Measurements from ENCODE around the gene MIS18BP1. TPM values are rescaled to one million over a fixed set of nuclear protein-coding genes. Genes with fewer than 3 reads are reported as not detected.
A peak's percentile ranks its signal among the peaks of the same experiment; 100 is the strongest.

The MIS18BP1 gene
- total RNA-seq, 1 donor from 2014 or later, result 9.8 TPM

DNA sequence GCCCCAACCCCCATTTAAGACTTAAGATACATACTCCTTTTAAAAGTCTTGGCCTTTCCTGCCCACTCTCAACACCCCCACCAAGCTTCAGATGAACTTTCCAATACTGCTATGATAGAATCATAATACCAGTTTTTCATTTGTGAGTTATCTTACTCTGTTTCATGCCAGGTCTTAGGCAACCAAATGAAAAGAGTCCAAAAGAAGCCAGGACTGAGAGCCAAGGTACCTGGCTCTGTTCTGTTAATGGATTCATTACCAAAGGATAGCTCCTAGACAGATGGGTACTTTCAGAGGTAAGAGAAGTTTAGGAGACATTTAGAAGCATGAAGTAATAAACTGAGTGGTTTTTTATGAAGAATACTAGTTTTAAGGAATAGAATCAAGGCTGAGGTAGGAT is 83.1 kb downstream of the MIS18BP1 start:
- Mint-ChIP-seq H3K4me3 (ENCODE audit: unreplicated experiment) (no peak overlapping the region), H3K27ac (ENCODE audit: unreplicated experiment) (no peak overlapping the region), H3K4me1 (ENCODE audit: low read depth, unreplicated experiment) (no peaks in the 10 kb centered on the region), H3K27me3 (ENCODE audit: low read depth, unreplicated experiment) (no peaks in the 10 kb centered on the region), H3K36me3 (ENCODE audit: low read depth, unreplicated experiment) (no peaks in the 10 kb centered on the region), H3K9me3 (ENCODE audit: unreplicated experiment) (no peaks in the 10 kb centered on the region)
- Histone ChIP-seq H4K20me1 (ENCODE audit: insufficient read depth, low read length) (no peaks in the 10 kb centered on the region), H3K9me3 (ENCODE audit: insufficient read depth, low read depth, low read length) (no peaks in the 10 kb centered on the region), H3K4me2 (ENCODE audit: low read length) (no peak overlapping the region), H3K79me2 (ENCODE audit: insufficient read depth, low read length) (no peaks in the 10 kb centered on the region), H3K4me1 (ENCODE audit: insufficient read depth, low read length) (no peaks in the 10 kb centered on the region), H3K27me3 (ENCODE audit: insufficient read depth, low read length) (no peaks in the 10 kb centered on the region), H3K9ac (ENCODE audit: low read length) (no peak overlapping the region), H3K4me3 (ENCODE audit: insufficient read depth, low read depth, low read length) (no peak overlapping the region), H3K27ac (ENCODE audit: low read depth, low read length) (no peak overlapping the region), H2AFZ (ENCODE audit: low read depth, low read length) (no peak overlapping the region), H3K36me3 (ENCODE audit: insufficient read depth, low read length) (no peaks in the 10 kb centered on the region)
- TF ChIP-seq, protein P1, sequence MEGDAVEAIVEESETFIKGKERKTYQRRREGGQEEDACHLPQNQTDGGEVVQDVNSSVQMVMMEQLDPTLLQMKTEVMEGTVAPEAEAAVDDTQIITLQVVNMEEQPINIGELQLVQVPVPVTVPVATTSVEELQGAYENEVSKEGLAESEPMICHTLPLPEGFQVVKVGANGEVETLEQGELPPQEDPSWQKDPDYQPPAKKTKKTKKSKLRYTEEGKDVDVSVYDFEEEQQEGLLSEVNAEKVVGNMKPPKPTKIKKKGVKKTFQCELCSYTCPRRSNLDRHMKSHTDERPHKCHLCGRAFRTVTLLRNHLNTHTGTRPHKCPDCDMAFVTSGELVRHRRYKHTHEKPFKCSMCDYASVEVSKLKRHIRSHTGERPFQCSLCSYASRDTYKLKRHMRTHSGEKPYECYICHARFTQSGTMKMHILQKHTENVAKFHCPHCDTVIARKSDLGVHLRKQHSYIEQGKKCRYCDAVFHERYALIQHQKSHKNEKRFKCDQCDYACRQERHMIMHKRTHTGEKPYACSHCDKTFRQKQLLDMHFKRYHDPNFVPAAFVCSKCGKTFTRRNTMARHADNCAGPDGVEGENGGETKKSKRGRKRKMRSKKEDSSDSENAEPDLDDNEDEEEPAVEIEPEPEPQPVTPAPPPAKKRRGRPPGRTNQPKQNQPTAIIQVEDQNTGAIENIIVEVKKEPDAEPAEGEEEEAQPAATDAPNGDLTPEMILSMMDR (IDR thresholded peaks at IDR 0.05; ENCODE audit: insufficient read depth, low read depth, low read length), result no peak
- TF ChIP-seq EZH2 (IDR thresholded peaks at IDR 0.05; ENCODE audit: insufficient read depth, low read length), result no peak
- FAIRE-seq (no peak), DNase-seq (ENCODE audit: low read depth) (no peak)

DNA sequence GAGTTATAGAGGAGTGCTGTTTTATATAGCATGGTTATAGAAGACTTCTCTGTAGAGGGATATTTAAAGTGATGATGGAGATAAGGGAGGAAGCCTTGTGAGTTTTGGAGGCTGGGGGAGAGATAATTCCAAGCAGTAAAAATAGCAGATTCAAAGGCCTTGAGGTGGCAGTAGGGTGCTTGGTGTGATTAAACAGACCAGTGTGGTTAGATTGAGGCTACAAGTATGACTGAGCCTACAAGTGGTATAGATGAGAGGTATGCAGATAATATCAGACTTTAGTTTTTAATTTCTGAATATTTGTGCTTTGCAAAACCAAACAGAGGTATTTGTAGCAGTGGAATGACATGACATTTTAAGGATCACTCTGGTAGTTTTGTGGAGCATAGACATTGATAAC is 96.9 kb downstream of the MIS18BP1 start:
- no peaks in the 10 kb centered on the region for H3K4me1 Mint-ChIP-seq (ENCODE audit: low read depth, unreplicated experiment)
- FAIRE-seq (no peak), DNase-seq (ENCODE audit: low read depth) (peak; percentile 23)
- no peak overlapping the region for H2AFZ ChIP-seq (ENCODE audit: low read depth, low read length)
- no peak overlapping the region for H3K27ac Mint-ChIP-seq (ENCODE audit: unreplicated experiment)
- H3K36me3 ChIP-seq (ENCODE audit: insufficient read depth, low read length), result no peaks in the 10 kb centered on the region
- H3K27me3 ChIP-seq (ENCODE audit: insufficient read depth, low read length), result no peaks in the 10 kb centered on the region
- H3K4me3 ChIP-seq (ENCODE audit: insufficient read depth, low read depth, low read length), result no peak overlapping the region
- H3K9ac ChIP-seq (ENCODE audit: low read length), result no peak overlapping the region
- no peaks in the 10 kb centered on the region for H3K36me3 Mint-ChIP-seq (ENCODE audit: low read depth, unreplicated experiment)
- no peaks in the 10 kb centered on the region for H3K27me3 Mint-ChIP-seq (ENCODE audit: low read depth, unreplicated experiment)
- H3K9me3 Mint-ChIP-seq (ENCODE audit: unreplicated experiment), result no peaks in the 10 kb centered on the region
- no peak overlapping the region for H3K4me2 ChIP-seq (ENCODE audit: low read length)
- no peaks in the 10 kb centered on the region for H4K20me1 ChIP-seq (ENCODE audit: insufficient read depth, low read length)
- H3K27ac ChIP-seq (ENCODE audit: low read depth, low read length), result no peak overlapping the region
- no peaks in the 10 kb centered on the region for H3K9me3 ChIP-seq (ENCODE audit: insufficient read depth, low read depth, low read length)
- TF ChIP-seq, protein P1 (IDR thresholded peaks at IDR 0.05; ENCODE audit: insufficient read depth, low read depth, low read length), result no peak
- no peaks in the 10 kb centered on the region for H3K79me2 ChIP-seq (ENCODE audit: insufficient read depth, low read length)
- H3K4me3 Mint-ChIP-seq (ENCODE audit: unreplicated experiment), result no peak overlapping the region
- no peaks in the 10 kb centered on the region for H3K4me1 ChIP-seq (ENCODE audit: insufficient read depth, low read length)

Other genes starting within 250 kb of the MIS18BP1 start
- 42.6 and 43.3 TPM in 2 replicates for gene PRPF39, start 169.1 kb downstream of the MIS18BP1 start, total RNA-seq
- 66.1 and 77.0 TPM in 2 replicates for gene FKBP3, start 118.7 kb downstream of the MIS18BP1 start, total RNA-seq
- 4.2 and 5.4 TPM in 2 replicates for gene FANCM, start 117.3 kb downstream of the MIS18BP1 start, total RNA-seq